Measurements from ENCODE around the gene WDTC1. TPM values are rescaled to one million over a fixed set of nuclear protein-coding genes. Genes with fewer than 3 reads are reported as not detected.

The WDTC1 gene
- total RNA-seq, 1 experiment from 2014 or later = 23.7 TPM

- ChIA-PET POLR2A (ENCODE audit: unreplicated experiment) (no interaction called here), CTCF (interaction anchor here (1.1 kb wide), 1 partner anchor 14 kb away, joined by 7 read pairs; no protein-coding TSS in a partner anchor)
- Histone ChIP-seq H3K79me2 (ENCODE audit: low read length) (no peaks in the 10 kb centered on the region), H3K9me3 (ENCODE audit: low read length) (no peaks in the 10 kb centered on the region), H3F3A (ENCODE audit: low read length, unreplicated experiment) (no peaks in the 10 kb centered on the region), H3K9ac (ENCODE audit: low read length) (no peak overlapping the region), H3K27me3 (ENCODE audit: low read length) (no peaks in the 10 kb centered on the region), H3K4me3 (ENCODE audit: low read length) (no peak overlapping the region), H3K9me2 (replicated peaks; ENCODE audit: low read length) (no peaks in the 10 kb centered on the region), H3K27ac (ENCODE audit: low read length) (no peak overlapping the region), H3K4me1 (ENCODE audit: insufficient read depth, low read length) (peaks cover 21% of the 10 kb centered on the region), H2AFZ (ENCODE audit: low read length) (no peak overlapping the region), H4K20me1 (ENCODE audit: low read length) (no peaks in the 10 kb centered on the region), H3K4me2 (ENCODE audit: low read length) (no peak overlapping the region), H3K36me3 (ENCODE audit: low read depth, low read length) (peaks cover 8% of the 10 kb centered on the region; the same call in 1 of the 2 replicates)
- intact Hi-C loops (cut with micrococcal nuclease) = no loop called here
- no TSS peak for BruUV-seq (replicated peaks)
- DNase-seq (no peak), ATAC-seq (no peak)
- TF ChIP-seq CTCF (conservative IDR thresholded peaks at IDR 0.05; ENCODE audit: low read depth, low read length) (no peak), EZH2phosphoT487 (IDR thresholded peaks at IDR 0.05; ENCODE audit: borderline replicate concordance, low read length) (no peak), EZH2 (IDR thresholded peaks at IDR 0.05; ENCODE audit: low read length, unreplicated experiment) (no peak)
Observed at GRCh38 chr1:27297903-27298302, 63.5 kb downstream of the WDTC1 start.

- Histone ChIP-seq H2AFZ (ENCODE audit: low read length) (peak overlapping the region; percentile 66), H3K4me1 (ENCODE audit: insufficient read depth, low read length) (peaks cover 21% of the 10 kb centered on the region), H3K27ac (ENCODE audit: low read length) (peak overlapping the region; percentile 90), H3K9me3 (ENCODE audit: low read length) (no peaks in the 10 kb centered on the region), H3K4me3 (ENCODE audit: low read length) (peak overlapping the region; percentile 29; the same call in 1 of the 2 replicates), H3K27me3 (ENCODE audit: low read length) (no peaks in the 10 kb centered on the region), H3F3A (ENCODE audit: low read length, unreplicated experiment) (no peaks in the 10 kb centered on the region), H3K79me2 (ENCODE audit: low read length) (no peaks in the 10 kb centered on the region), H3K4me2 (ENCODE audit: low read length) (peak overlapping the region; percentile 74), H4K20me1 (ENCODE audit: low read length) (no peaks in the 10 kb centered on the region), H3K9me2 (replicated peaks; ENCODE audit: low read length) (no peaks in the 10 kb centered on the region), H3K36me3 (ENCODE audit: low read depth, low read length) (peaks cover 8% of the 10 kb centered on the region; the same call in 1 of the 2 replicates), H3K9ac (ENCODE audit: low read length) (peak overlapping the region; percentile 41; the same call in 1 of the 2 replicates)
- POLR2A ChIA-PET (ENCODE audit: unreplicated experiment) = interaction anchor here (0.5 kb wide), 1 partner anchor 40 kb away, joined by 3 read pairs; no protein-coding TSS in a partner anchor
- ATAC-seq (no peak), DNase-seq (peak; percentile 27)
- TSS peak; percentile 82 for BruUV-seq (replicated peaks)
- intact Hi-C loops (cut with micrococcal nuclease) = loop anchor here (1.0 kb wide), 1 partner anchor 93 kb away; the partner anchor contains the start of gene GPR3
- CTCF ChIA-PET = interaction anchor here (0.5 to 2.4 kb wide), 11 partner anchors 15 to 258 kb away, joined by 3 to 25 read pairs (median 6); partner anchors contain the start of gene MAP3K6
- no peak for TF ChIP-seq EZH2phosphoT487 (IDR thresholded peaks at IDR 0.05; ENCODE audit: borderline replicate concordance, low read length)
- TF ChIP-seq CTCF (conservative IDR thresholded peaks at IDR 0.05; ENCODE audit: low read depth, low read length) = no peak
- TF ChIP-seq EZH2 (IDR thresholded peaks at IDR 0.05; ENCODE audit: low read length, unreplicated experiment) = no peak
Observed at GRCh38 chr1:27298632-27299384, 64.4 kb downstream of the WDTC1 start.
